GM12891 (cell line): Measurements from ENCODE around the gene NCOR2.

ENCODE experiments used
- POLR2A ChIP-seq: IDR thresholded peaks from 2 replicates; pipeline ENCODE4 v1.6.1; 2011; ENCODE audit warnings: low read depth, low read length, control low read depth
- POLR2AphosphoS5 ChIP-seq: IDR thresholded peaks from 2 replicates; pipeline ENCODE4 v1.6.1; 2011; ENCODE audit warnings: low read depth, low read length, control low read depth
- POU2F2 ChIP-seq: IDR thresholded peaks from 2 replicates; pipeline ENCODE4 v1.6.1; 2011; ENCODE audit warnings: low read depth, mild to moderate bottlenecking, control low read depth, low read length, moderate library complexity
- SPI1 ChIP-seq: IDR thresholded peaks from 2 replicates; pipeline ENCODE4 v1.6.1; 2011; ENCODE audit warnings: low read depth, low read length, control low read depth
- TAF1 ChIP-seq: IDR thresholded peaks from 2 replicates; pipeline ENCODE4 v1.6.1; 2011; ENCODE audit warnings: low read depth, low read length, control low read depth

DNA sequence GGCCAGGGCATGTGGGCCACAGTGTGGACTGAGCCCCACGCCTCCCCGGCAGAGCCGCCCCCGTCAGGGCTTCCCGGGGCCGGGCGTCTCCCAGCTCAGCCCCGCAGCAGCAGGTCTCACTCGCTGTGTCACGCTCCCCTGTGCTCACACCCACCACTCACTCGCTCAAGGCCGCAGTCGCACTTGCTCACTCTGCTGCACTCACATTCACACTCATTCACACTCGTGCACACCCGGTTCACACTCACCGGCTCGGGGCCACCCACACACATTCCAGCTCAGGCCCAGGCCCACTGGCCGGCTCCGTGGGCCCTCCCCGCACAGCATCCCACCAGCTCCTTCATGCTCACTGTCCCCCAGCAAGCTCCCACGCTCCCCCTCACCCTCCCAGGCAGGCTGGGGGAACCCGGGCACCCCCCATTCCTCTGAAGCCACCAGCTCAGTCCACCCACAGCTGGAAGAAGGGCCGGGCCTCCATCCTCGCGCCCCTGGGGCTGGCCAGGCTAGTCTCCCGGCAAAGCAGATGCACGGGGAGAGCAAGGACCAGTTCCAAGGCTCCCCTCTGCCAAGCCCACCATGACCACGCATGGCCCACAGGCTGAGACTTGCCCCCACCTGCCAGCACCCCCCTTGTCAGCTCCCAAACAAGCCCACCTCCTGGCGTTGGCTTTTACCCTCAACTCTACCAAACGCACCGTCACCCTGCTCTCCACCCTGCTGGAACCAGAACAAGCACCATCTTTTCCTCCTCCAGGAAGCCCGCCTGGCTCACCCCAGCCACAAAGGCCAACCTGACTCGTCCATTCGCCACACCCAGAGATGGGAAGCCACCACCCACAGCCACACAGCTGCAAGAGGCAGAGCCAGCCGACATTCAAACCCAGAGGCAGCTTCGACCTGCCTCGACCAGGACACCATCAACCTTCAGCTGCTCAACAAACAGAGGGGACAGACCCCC is 28.0 kb downstream of the NCOR2 start:
- TF ChIP-seq POLR2A: no peak
- TF ChIP-seq SPI1: no peak
- no peak for TF ChIP-seq POLR2AphosphoS5
- TF ChIP-seq TAF1: no peak
- peak; percentile 14; the same call in 1 of the 2 replicates for TF ChIP-seq POU2F2
